Fibroblast of pulmonary artery (primary cell): Measurements from ENCODE around the gene ARHGEF39.
"Not testable (repeated sequence)": the region's sequence is repeated elsewhere in the genome, so short reads cannot be mapped to it uniquely, and the experiment has no call there.

Experiments
- DNase-seq: peaks from one replicate; pipeline ENCODE4 v3.0.0-alpha.2; 2010; ENCODE audit warnings: low read depth
- H3K4me3 ChIP-seq: replicated peaks from 2 replicates; pipeline ENCODE4 v1.5.1; 2011; ENCODE audit warnings: low read depth, mild to moderate bottlenecking, control low read depth, low read length, moderate library complexity
- CTCF ChIP-seq: IDR thresholded peaks from 2 replicates; pipeline ENCODE4 v1.5.1; 2011; ENCODE audit warnings: mild to moderate bottlenecking, control low read depth, low read length, inconsistent platforms; ENCODE audit errors: missing control alignments

Gene ARHGEF39

GRCh38 chr9:35643046-35643445, 21.9 kb downstream of the ARHGEF39 start:
- H3K4me3 ChIP-seq: no peak overlapping the region
- no peak for TF ChIP-seq CTCF

GRCh38 chr9:35641478-35641877, 23.5 kb downstream of the ARHGEF39 start:
- DNase-seq, H3K4me3 ChIP-seq: not testable (repeated sequence)

More at GRCh38 chr9:35643046-35643445, 21.9 kb downstream of the ARHGEF39 start:
- no peak for DNase-seq

GRCh38 chr9:35640431-35640830, 24.6 kb downstream of the ARHGEF39 start:
- H3K4me3 ChIP-seq, DNase-seq: not testable (repeated sequence)

GRCh38 chr9:35639631-35640030, 25.4 kb downstream of the ARHGEF39 start:
- DNase-seq: no peak
- H3K4me3 ChIP-seq: no peak overlapping the region
- TF ChIP-seq CTCF: no peak

- not testable (repeated sequence) for DNase-seq
These were observed 25.8 kb downstream of the ARHGEF39 start for GRCh38 chr9:35639225-35639624.

GRCh38 chr9:35638751-35639150, 26.2 kb downstream of the ARHGEF39 start:
- not testable (repeated sequence) for H3K4me3 ChIP-seq, DNase-seq

More at GRCh38 chr9:35639225-35639624, 25.8 kb downstream of the ARHGEF39 start:
- not testable (repeated sequence) for H3K4me3 ChIP-seq

GRCh38 chr9:35637427-35637955, 27.5 kb downstream of the ARHGEF39 start:
- not testable (repeated sequence) for DNase-seq, H3K4me3 ChIP-seq

- H3K4me3 ChIP-seq, DNase-seq: not testable (repeated sequence)
These were observed 28.1 kb downstream of the ARHGEF39 start for GRCh38 chr9:35636877-35637246.

GRCh38 chr9:35636135-35636876, 28.7 kb downstream of the ARHGEF39 start:
- DNase-seq: no peak
- H3K4me3 ChIP-seq: no peak overlapping the region
- TF ChIP-seq CTCF: no peak

- no peak for DNase-seq
- no peak overlapping the region for H3K4me3 ChIP-seq
- TF ChIP-seq CTCF: no peak
These were observed 29.3 kb downstream of the ARHGEF39 start for GRCh38 chr9:35635730-35636129.
